NCI-H146 treated with DMSO at 0.1 percent for 48 hours (cell line): ENCODE measurements around the gene ADARB1.

ENCODE experiments used
- DNase-seq: peaks from one replicate; lab custom pipeline; 2025; ENCODE audit not compliant: unreplicated experiment; lab: John Stamatoyannopoulos, UW

The ADARB1 gene

GRCh38 chr21:45074818-45075595 is 627 bp downstream of the ADARB1 start:
- DNase-seq, result no peak

- no peak for DNase-seq
These were observed 1.3 kb downstream of the ADARB1 start for GRCh38 chr21:45075596-45076244.

GRCh38 chr21:45076245-45076711 is 1.9 kb downstream of the ADARB1 start:
- DNase-seq, result no peak

- DNase-seq, result no peak
These were observed 4.0 kb downstream of the ADARB1 start for GRCh38 chr21:45078371-45078770.

DNA sequence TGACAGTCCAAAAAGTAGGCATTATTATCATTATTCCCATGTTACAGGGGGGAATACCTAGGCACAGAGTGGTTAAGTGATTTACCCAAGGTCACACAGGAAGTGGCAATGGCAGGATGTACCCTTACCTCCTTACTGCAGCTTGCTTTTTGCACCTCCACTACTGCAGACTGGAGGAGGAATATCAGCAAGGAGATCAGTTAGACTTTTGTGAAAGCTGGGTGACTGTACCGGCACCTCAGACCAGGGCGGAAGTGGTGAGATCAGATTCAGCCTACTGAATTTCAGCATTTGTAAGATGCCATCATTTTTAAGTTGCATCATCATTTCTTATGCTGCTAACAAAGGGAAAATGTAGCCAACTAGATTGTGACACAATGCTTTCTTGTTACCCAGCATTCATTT is 4.5 kb downstream of the ADARB1 start:
- DNase-seq, result no peak

- DNase-seq, result no peak
These were observed 5.0 kb downstream of the ADARB1 start for GRCh38 chr21:45079351-45079750.

GRCh38 chr21:45080232-45080631 is 5.9 kb downstream of the ADARB1 start:
- DNase-seq, result no peak

DNA sequence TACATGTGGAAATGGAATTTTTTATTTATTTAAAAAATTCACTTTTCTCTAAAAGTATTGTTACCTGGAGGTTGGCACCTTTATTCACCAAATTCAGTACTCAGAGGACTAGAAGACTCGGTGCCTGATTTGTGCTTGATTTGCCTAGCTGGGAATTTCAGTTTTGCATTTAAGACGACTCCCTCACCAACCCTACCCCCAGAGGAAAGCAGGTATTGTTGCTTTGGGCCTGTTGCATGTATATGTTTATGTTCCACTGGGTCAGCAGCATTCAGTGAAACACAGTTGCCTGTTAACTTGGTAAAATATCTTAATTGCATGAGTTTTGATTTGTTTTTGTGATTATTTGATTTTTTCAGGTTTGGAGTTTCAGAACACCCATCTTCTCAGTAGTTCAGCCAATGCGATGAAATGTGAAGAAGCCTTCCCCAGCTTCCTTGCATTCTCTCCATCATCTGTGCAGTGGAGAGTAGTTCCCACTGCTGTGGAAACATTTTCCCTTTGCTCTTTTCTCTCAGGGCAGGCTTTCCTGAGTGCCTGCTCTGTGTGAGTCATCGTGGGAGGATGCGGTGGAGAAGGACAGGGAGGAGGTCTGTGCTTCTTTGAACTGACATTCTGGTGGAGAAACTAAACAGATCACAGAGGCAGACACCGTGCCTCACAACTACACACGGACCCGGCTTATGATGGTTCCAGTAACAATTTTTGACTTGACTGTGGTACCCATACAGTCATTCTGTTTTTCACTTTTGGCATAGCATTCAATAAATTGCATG is 6.4 kb downstream of the ADARB1 start:
- no peak for DNase-seq

GRCh38 chr21:45081636-45082035 is 7.3 kb downstream of the ADARB1 start:
- DNase-seq, result no peak

- no peak for DNase-seq
These were observed 8.4 kb downstream of the ADARB1 start for GRCh38 chr21:45082736-45083135.

GRCh38 chr21:45084121-45084520 is 9.7 kb downstream of the ADARB1 start:
- no peak for DNase-seq

DNA sequence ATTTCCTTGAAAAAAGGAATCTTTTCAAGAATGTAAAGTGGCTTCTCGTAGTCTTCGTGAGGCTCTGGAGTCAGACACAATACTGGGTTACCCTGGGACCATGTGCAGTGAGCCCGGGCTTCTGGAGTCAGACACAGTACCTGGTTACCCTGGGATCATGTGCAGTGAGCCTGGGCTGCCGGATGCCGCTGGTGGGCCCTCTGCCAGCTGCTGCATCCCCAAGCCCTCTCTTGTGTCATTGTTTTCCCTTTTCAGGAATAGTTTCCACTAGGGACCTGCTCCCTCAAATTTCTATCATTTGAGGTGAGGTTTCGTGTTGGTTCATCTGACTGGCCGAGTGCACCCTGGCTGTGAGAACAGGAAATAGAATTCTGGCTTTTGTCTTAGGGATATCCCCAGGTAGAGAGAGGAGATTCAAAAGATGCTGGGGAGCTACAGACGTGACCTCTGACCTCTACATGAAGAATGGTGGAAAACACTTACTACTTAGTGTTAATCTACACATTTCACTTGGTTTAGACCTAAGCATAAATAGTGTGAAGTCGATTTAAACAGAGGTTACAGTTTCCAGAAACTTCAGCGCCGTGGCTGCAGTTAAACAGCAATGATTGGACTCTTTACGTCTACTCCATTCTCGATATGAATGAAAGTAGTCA is 10.6 kb downstream of the ADARB1 start:
- DNase-seq, result no peak

- no peak for DNase-seq
These were observed 11.3 kb downstream of the ADARB1 start for GRCh38 chr21:45085700-45086099.

- no peak for DNase-seq
These were observed 12.1 kb downstream of the ADARB1 start for GRCh38 chr21:45086337-45086958.

DNA sequence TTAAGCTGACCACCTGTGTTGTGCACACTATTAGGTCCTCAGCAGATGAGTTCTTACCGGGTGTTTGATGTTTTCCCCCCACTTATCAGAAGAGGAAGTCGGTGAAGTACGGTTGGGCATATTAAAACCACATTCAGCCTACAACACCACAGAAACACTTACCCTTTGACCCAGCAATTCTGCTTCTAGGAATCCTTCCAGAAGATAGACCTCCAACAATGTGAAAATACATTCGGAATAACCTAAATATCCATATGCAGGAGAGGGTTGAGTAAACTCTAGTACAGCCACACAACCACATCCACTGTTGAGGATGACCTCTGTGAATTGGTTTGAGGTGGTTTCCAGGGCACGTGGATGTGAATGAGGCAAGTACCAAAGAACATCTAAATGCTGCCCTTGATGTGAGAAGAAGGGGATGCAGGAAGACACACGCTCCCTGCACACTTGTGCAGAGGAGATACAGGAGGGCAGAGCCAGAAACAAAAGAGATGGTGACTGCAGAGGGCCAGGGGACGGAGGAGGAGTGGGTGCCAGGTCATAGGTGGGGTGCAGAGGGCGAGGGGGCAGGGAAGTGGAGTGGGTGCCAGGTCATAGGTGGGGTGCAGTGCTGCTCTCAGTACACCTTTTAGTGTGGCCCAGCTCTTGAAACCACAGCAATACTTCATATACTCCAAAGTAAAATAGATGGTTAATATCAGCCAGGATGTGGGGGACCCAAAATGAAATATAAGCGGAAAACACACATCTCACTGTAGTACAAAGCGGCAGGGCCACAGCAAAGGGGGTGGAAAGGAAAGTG is 12.8 kb downstream of the ADARB1 start:
- no peak for DNase-seq

DNA sequence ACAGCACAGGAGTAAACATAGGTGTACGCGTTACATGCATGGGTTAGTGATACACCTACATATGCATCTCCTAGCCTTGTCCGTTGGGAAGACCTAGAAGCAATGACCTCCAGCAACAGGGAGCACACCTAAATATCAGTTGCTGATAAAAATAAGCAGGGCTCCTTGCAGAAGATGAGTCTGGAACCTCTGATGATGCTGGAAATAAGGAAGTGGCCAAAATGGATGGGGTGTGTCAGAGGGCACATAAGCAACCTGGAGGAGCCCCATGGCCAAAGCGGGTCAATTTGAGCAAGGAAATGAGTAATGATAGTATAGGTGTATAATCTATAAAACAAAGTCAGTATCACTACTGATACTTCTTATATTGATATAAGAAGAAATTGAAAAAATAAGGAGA is 13.7 kb downstream of the ADARB1 start:
- no peak for DNase-seq

DNA sequence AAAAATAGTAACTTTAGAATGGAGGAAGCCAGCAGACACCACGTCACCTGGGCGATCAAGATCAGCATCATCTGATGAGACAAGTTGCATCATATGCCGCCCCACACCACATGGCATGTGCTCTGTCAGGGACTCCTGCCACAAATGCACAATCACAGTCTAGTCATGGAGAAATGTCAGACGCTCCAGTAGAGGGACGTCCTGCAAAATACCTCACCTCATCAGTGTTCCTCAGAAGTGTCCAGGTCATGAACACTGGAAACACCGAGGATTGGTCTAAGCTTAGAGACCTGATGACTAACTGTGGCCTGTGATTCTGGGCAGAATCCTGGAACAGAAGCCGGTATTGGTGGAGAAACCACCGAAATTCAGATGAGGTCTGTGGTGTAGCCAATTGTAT is 14.3 kb downstream of the ADARB1 start:
- no peak for DNase-seq

DNA sequence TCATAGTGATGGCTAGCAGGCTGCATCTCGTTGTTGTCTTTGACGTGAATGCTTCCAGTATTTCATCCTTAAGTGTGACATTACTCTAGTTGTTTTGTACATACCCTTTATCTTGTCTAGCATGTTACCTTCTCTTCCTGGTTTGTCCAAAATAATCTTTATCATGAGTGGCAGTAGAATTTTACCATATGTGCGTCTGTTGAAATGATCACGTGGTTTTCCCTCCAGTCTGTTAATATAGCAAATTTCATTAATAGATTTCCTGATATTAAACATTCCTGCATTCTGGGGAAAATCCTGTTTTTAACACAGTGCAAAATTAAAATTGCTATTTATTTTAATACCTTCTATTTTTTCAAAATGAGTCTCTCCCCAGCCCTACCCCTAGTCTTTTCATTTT is 15.6 kb downstream of the ADARB1 start:
- no peak for DNase-seq

- no peak for DNase-seq
These were observed 16.6 kb downstream of the ADARB1 start for GRCh38 chr21:45090966-45091365.
